Psoas muscle (tissue), 8 donors: ENCODE results near the gene C3orf33. TPM values are rescaled to one million over a fixed set of nuclear protein-coding genes. Genes with fewer than 3 reads are reported as not detected.

Experiments used
- ATAC-seq, 4 donors: fragments of 200-7000 bp; cut with Tn5 transposase; one replicate each; pipeline ENCODE4 v1.9.1; 2020; ENCODE audit warnings: moderate library complexity in 3 of 4, mild to moderate bottlenecking in 2 of 4
- DNase-seq, 2 donors: peaks; one replicate each; pipeline ENCODE4 v3.0.0-alpha.2; 2020
- H3K27ac ChIP-seq: fragments of 200-600 bp; one replicate; pipeline ENCODE4 v1.8.0; 2022
- H3K27me3 ChIP-seq, 3 donors: fragments of 200-600 bp in 1 of 3; one replicate each; pipeline versions ENCODE4 v1.6.1 to v1.8.0; 2013 to 2022; ENCODE audit warnings: low read length in 2 of 3, mild to moderate bottlenecking in 2 of 3, moderate library complexity in 1 of 3; ENCODE audit not compliant: insufficient read depth in 3 of 3
- H3K36me3 ChIP-seq, 2 donors: fragments of 200-600 bp in 1 of 2; one replicate each; pipeline versions ENCODE4 v1.6.1 to v1.8.0; 2013 to 2022; ENCODE audit warnings: low read depth in 1 of 2, mild to moderate bottlenecking in 1 of 2, moderate library complexity in 1 of 2; ENCODE audit not compliant: insufficient read depth in 1 of 2
- H3K4me1 ChIP-seq: fragments of 200-600 bp; one replicate; pipeline ENCODE4 v1.8.0; 2022
- H3K4me3 ChIP-seq: fragments of 200-600 bp; one replicate; pipeline ENCODE4 v1.8.0; 2022; ENCODE audit warnings: mild to moderate bottlenecking
- H3K9me3 ChIP-seq: fragments of 200-600 bp; one replicate; pipeline ENCODE4 v1.8.0; 2022
- WGBS, 3 donors: extraction: QIAGEN DNeasy Blood & Tissue Kit; methylation state at CpG; one replicate each; pipeline versions ENCODE4 v1.1.6 to v1.1.7; 2013; 5-methylcytosine and 5-hydroxymethylcytosine counted together
- intact Hi-C, 2 donors: fragments of 100-400 bp; cut with DNase I; formaldehyde crosslinking; loops; one replicate each; pipeline versions ENCODE4 v1.11.0 to v1.14.2; 2022
- polyA plus RNA-seq, 3 donors: library from polyadenylated mRNA; stranded (reverse); fragments of 200-250 nt; gene quantifications; one replicate each; pipeline ENCODE4 v1.2.3, GENCODE V29; 2013
- total RNA-seq, 4 donors: library from RNA; stranded (reverse); fragmentation: NEBNext Ultra II Directional in 2 of 4; extraction: Animal tissue kit (Norgen Biotek cat#: 25700) in 2 of 4; gene quantifications; one replicate each; pipeline versions ENCODE4 v1.2.1 to v1.2.4, GENCODE V29; 2021 to 2023
- TF ChIP-seq, protein P1 (sequence below): fragments of 200-600 bp; IDR thresholded peaks from one replicate; pipeline ENCODE4 v1.8.0; 2022; ENCODE audit warnings: antibody characterized with exemption
- donor health status: healthy with polysubstance abuse.
- donor health status: DM: no; HTN: no; CAD: no; lungs with moderate emphysema.
- donor health status: Bipolar disorder and iron deficiency.
- donor health status: healthy.
- donor health status: DM: yes; HTN: yes; CAD: no.
- donor health status: DM: no; HTN: no; CAD: no.
- donor health status: DM: no; HTN: no; CAD: no.
- donor health status: DM: yes; HTN: yes; CAD: no.

C3orf33 gene
- total and polyA plus RNA-seq, 7 donors, result 2.6 to 5.1 (median 3.8) TPM

DNA sequence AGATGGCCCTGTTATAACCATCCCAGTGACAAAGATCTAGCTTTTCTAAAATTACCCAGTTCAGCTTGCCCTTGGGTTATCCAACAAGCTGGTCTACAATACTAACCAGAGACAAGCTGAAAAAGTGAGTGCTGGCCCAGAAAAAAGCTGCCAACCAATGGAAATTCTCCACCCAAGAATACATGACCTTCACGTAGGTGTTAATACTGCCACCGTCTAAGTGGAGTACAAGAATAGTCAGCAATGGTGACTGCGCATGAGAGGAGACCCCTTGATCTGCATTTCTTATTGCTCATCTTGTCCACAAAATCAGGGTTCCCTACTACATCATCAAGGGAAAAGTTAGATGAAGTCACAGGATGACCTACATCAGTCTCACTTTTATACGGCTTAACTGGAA, 45.4 kb downstream of the C3orf33 start:
- no peak overlapping the region for H3K27ac ChIP-seq
- 77 to 85% (median 80%) methylated on average over 4 of the region's 4 CpGs for WGBS, 3 donors
- ATAC-seq, result no peak

DNA sequence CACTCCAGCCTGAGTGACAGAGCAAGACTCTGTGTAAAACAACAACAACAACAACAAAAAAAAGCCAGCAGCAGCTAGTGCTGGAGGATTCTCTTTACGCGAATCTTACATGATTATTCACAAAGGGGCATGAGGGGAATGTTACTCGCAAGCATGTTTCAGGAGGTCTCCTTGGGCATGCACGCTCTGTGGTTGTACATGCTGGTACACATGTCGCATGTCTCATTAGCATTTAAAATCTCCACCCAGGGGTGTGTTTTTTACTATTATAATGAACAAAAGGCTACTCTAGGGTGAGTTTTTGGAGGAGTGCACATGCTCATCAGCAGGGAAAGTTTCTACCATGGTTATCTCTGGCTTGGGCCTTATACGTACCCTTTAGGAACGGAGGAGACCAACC, 48.5 kb downstream of the C3orf33 start:
- WGBS, 3 donors, result 89 to 97% (median 93%) methylated on average over 7 of the region's 7 CpGs
- Histone ChIP-seq H3K9me3 (no peaks in the 10 kb centered on the region), H3K36me3 (peaks cover 0 to 7% of the 10 kb centered on the region in 2 donors), H3K4me1 (no peaks in the 10 kb centered on the region), H3K27ac (no peak overlapping the region), H3K4me3 (no peak overlapping the region), H3K27me3 (no peaks in the 10 kb centered on the region)
- intact Hi-C loops, result no loop called here
- ATAC-seq, result no peak
- DNase-seq, result no peak
- TF ChIP-seq, protein P1, sequence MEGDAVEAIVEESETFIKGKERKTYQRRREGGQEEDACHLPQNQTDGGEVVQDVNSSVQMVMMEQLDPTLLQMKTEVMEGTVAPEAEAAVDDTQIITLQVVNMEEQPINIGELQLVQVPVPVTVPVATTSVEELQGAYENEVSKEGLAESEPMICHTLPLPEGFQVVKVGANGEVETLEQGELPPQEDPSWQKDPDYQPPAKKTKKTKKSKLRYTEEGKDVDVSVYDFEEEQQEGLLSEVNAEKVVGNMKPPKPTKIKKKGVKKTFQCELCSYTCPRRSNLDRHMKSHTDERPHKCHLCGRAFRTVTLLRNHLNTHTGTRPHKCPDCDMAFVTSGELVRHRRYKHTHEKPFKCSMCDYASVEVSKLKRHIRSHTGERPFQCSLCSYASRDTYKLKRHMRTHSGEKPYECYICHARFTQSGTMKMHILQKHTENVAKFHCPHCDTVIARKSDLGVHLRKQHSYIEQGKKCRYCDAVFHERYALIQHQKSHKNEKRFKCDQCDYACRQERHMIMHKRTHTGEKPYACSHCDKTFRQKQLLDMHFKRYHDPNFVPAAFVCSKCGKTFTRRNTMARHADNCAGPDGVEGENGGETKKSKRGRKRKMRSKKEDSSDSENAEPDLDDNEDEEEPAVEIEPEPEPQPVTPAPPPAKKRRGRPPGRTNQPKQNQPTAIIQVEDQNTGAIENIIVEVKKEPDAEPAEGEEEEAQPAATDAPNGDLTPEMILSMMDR, result no peak

More for the DNA sequence above, 45.4 kb downstream of the C3orf33 start:
- intact Hi-C loops, result no loop called here
- TF ChIP-seq, protein P1, result no peak
- H3K9me3 ChIP-seq, result no peaks in the 10 kb centered on the region
- no peaks in the 10 kb centered on the region for H3K27me3 ChIP-seq
- H3K4me3 ChIP-seq, result no peak overlapping the region
- peaks cover 2% of the 10 kb centered on the region for H3K4me1 ChIP-seq
- H3K36me3 ChIP-seq, result peaks cover 0 to 15% of the 10 kb centered on the region in 2 donors
- DNase-seq, result no peak

DNA sequence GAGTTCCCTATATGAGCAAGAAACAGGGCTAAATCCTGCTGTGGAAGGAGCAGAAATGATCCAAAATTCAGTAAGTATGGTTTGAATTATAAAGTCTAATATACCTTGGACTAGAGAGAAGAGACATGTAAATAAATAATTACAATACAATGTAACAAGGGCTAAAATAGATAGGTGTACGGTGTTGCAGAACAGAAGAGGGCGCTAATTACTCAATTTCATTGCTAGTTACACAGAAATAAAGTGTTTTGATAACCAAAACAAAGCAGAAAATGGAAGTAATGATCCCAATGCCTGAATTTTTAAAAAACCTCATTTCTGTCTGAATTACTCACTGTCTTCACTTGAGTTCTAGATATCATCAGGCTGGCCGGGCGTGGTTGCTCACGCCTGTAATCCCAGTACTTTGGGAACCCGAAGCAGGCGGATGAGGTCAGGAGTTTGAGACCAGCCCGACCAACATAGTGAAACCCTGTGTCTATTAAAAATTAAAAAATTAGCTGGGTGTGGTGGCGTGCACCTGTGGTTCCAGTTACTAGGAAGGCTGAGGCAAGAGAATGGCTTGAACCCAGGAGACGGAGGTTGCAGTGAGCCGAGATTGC, 52.9 kb downstream of the C3orf33 start:
- Histone ChIP-seq H3K27ac (no peak overlapping the region), H3K27me3 (no peaks in the 10 kb centered on the region), H3K4me3 (no peak overlapping the region), H3K9me3 (no peaks in the 10 kb centered on the region), H3K36me3 (peaks cover 0 to 7% of the 10 kb centered on the region in 2 donors), H3K4me1 (no peaks in the 10 kb centered on the region)
- ATAC-seq (no peak), DNase-seq (no peak)
- intact Hi-C loops, result no loop called here
- WGBS, 3 donors, result 77 to 81% (median 78%) methylated on average over 11 of the region's 11 CpGs
- TF ChIP-seq, protein P1, result peak; percentile 27

DNA sequence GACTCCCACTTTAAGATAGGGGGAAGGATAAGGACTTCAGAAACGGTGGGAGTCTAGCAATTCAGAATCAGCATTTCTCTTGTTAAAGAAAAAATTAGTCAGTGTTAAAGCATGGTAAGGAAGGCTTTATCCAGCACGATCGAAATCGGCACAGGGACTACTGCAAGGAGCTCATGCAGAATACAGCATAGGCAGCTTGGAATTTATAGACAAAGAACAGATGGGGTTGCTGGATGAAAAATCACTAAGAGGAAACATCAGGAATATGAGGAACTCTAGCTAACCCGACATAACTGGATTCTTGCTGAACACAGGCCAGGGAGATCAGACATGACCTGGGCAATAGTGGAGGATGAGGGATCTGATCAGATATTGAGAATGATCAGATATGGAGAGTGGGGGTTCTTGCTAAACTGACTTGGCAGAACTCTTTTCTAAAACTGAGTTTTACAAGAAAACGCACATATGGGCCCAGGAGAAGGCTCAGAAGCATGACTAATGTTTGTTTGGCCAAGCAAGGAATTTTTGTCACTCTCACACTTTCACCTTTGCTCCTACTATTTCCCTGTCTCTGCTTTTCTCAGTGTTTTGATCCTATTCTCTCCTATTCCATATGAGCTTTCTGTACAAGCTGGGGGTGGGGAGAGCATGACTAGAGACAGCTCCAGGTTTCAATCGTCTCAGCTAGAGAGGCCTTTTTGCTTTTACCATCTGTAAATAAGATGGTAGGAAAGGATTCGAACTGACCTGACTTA, 57.3 kb downstream of the C3orf33 start:
- H3K4me3 ChIP-seq, result no peak overlapping the region
- 48 to 58% (median 51%) methylated on average over 8 of the region's 8 CpGs for WGBS, 3 donors
- no peak overlapping the region for H3K27ac ChIP-seq
- ATAC-seq, result no peak
- peaks cover 0 to 5% (median 3%) of the 10 kb centered on the region in 3 donors for H3K27me3 ChIP-seq
- DNase-seq, result no peak
- TF ChIP-seq, protein P1, result no peak
- H3K4me1 ChIP-seq, result peaks cover 3% of the 10 kb centered on the region
- H3K36me3 ChIP-seq, result no peaks in the 10 kb centered on the region
- intact Hi-C loops, result loop anchor here in 1 of 2 donors (10.0 kb wide), 1 partner anchor 1286 kb away; no protein-coding TSS in a partner anchor
- no peaks in the 10 kb centered on the region for H3K9me3 ChIP-seq
